Spleen (tissue), 7 donors: ENCODE measurements around the gene DTL.
"Not testable (repeated sequence)": the region's sequence is repeated elsewhere in the genome, so short reads cannot be mapped to it uniquely, and the experiment has no call there.

Experiments used
- POLR2A ChIP-seq, 3 donors: fragments of 450-650 bp; IDR thresholded peaks; one replicate each; pipeline ENCODE4 v1.5.1; 2017; ENCODE audit warnings: antibody characterized with exemption in 3 of 3, mild to moderate bottlenecking in 1 of 3
- POLR2AphosphoS5 ChIP-seq, 3 donors: sonication (generic); formaldehyde crosslinking; IDR thresholded peaks; one replicate each; pipeline ENCODE4 v1.5.1; 2017; ENCODE audit warnings: antibody characterized with exemption in 3 of 3
- TF ChIP-seq, protein P1 (sequence below), 11 experiments: fragments of 200-600 bp in 7 of 11; fragments of 450-650 bp in 4 of 11; sonication (generic) in 4 of 11; IDR thresholded peaks in 8 of 11; conservative IDR thresholded peaks in 3 of 11; 1 replicate in 7 of 11; 2 replicates in 4 of 11; pipeline versions ENCODE4 v1.4.0 to v1.8.0; 2016 to 2021; ENCODE audit warnings: antibody characterized with exemption in 11 of 11, inconsistent platforms in 4 of 11, mild to moderate bottlenecking in 1 of 11
- donor health status: DM: no; HTN: no; CAD: no; lungs with moderate emphysema.
- donor health status: DM: no; HTN: no; CAD: no.
- donor health status: DM: no; HTN: no; CAD: no.

DNA sequence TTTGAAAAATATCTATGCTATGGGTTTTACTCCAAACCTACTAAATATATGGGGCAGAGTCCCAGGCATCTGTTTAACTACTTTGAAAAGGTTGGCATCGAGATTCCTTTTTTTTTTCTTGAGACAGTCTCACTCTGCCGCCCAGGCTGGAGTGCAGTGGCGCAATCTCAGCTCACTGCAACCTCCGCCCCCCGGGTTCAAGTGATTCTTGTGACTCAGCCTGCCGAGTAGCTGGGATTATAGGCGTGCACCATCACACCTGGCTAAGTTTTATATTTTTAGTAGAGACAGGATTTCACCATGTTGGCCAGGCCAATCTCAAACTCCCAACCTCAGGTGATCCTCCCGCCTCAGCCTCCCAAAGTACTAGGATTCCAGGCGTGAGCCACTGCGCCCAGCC, 7.8 kb upstream of the DTL start:
- TF ChIP-seq, protein P1, sequence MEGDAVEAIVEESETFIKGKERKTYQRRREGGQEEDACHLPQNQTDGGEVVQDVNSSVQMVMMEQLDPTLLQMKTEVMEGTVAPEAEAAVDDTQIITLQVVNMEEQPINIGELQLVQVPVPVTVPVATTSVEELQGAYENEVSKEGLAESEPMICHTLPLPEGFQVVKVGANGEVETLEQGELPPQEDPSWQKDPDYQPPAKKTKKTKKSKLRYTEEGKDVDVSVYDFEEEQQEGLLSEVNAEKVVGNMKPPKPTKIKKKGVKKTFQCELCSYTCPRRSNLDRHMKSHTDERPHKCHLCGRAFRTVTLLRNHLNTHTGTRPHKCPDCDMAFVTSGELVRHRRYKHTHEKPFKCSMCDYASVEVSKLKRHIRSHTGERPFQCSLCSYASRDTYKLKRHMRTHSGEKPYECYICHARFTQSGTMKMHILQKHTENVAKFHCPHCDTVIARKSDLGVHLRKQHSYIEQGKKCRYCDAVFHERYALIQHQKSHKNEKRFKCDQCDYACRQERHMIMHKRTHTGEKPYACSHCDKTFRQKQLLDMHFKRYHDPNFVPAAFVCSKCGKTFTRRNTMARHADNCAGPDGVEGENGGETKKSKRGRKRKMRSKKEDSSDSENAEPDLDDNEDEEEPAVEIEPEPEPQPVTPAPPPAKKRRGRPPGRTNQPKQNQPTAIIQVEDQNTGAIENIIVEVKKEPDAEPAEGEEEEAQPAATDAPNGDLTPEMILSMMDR (IDR thresholded peaks at IDR 0.05 in 8 of 11, conservative IDR thresholded peaks at IDR 0.05 in 3 of 11) = not testable (repeated sequence)
- not testable (repeated sequence) for TF ChIP-seq POLR2A, POLR2AphosphoS5 (IDR thresholded peaks at IDR 0.05)
